HepG2 (cell line): ENCODE measurements around the gene C12orf43. TPM values are rescaled to one million over a fixed set of nuclear protein-coding genes. Genes with fewer than 3 reads are reported as not detected.

ENCODE experiments used
- CEBPG ChIP-seq: IDR thresholded peaks from 2 replicates; pipeline ENCODE4 v1.6.1; 2016
- FOXA1 ChIP-seq, 2 experiments: fragments of 450-650 bp in 1 of 2; sonication (generic) in 1 of 2; formaldehyde crosslinking in 1 of 2; IDR thresholded peaks; 2 replicates each; pipeline versions ENCODE4 v1.4.0 to v1.6.1; 2016 to 2020; ENCODE audit warnings: missing genetic modification reagents in 1 of 2
- KAT2B ChIP-seq: fragments of 150-350 bp; IDR thresholded peaks from 2 replicates; pipeline ENCODE4 v1.6.1; 2014; ENCODE audit warnings: low read depth, low read length, borderline replicate concordance
- MAFG ChIP-seq: sonication (generic); formaldehyde crosslinking; IDR thresholded peaks from 2 replicates; pipeline ENCODE4 v1.5.1; 2020; ENCODE audit warnings: mild to moderate bottlenecking, missing genetic modification reagents
- PHF21A ChIP-seq: sonication (generic); formaldehyde crosslinking; IDR thresholded peaks from 2 replicates; pipeline ENCODE4 v1.5.0; 2020; ENCODE audit warnings: mild to moderate bottlenecking, missing genetic modification reagents
- POLR2G ChIP-seq: fragments of 200-400 bp; formaldehyde crosslinking; IDR thresholded peaks from 2 replicates; pipeline ENCODE4 v1.6.1; 2018; ENCODE audit warnings: mild to moderate bottlenecking, low read depth, low read length, moderate library complexity
- RBM39 ChIP-seq: fragments of 200-400 bp; formaldehyde crosslinking; IDR thresholded peaks from one replicate; pipeline ENCODE4 v1.6.1; 2018; ENCODE audit warnings: antibody characterized with exemption, mild to moderate bottlenecking, low read depth, low read length; ENCODE audit not compliant: poor library complexity, severe bottlenecking
- SMC3 ChIP-seq: IDR thresholded peaks from 2 replicates; pipeline ENCODE4 v1.6.1; 2011; ENCODE audit warnings: low read length, improper control_type of control experiment
- TAF1 ChIP-seq: sonication (generic); formaldehyde crosslinking; IDR thresholded peaks from 2 replicates; pipeline ENCODE4 v1.4.0; 2020; ENCODE audit warnings: missing genetic modification reagents
- TCF7L2 ChIP-seq: IDR thresholded peaks from 2 replicates; pipeline ENCODE4 v1.6.1; 2011; ENCODE audit warnings: mild to moderate bottlenecking, low read depth, low read length, moderate library complexity
- ZFP1 ChIP-seq: IDR thresholded peaks from 2 replicates; pipeline ENCODE4 v1.6.1; 2016
- ZNF124 ChIP-seq: sonication (generic); formaldehyde crosslinking; IDR thresholded peaks from 2 replicates; pipeline ENCODE4 v1.4.0; 2020; ENCODE audit warnings: missing genetic modification reagents
- ZNF263 ChIP-seq: sonication (generic); formaldehyde crosslinking; IDR thresholded peaks from 2 replicates; pipeline ENCODE4 v1.4.0; 2020; ENCODE audit warnings: missing genetic modification reagents
- ZNF563 ChIP-seq: sonication (generic); formaldehyde crosslinking; IDR thresholded peaks from 2 replicates; pipeline ENCODE4 v1.8.0; 2022; ENCODE audit warnings: mild to moderate bottlenecking, moderate library complexity, missing genetic modification reagents
- ZNF567 ChIP-seq: sonication (generic); formaldehyde crosslinking; IDR thresholded peaks from 2 replicates; pipeline ENCODE4 v1.8.1; 2023; ENCODE audit warnings: mild to moderate bottlenecking, missing genetic modification reagents, borderline replicate concordance
- ZNF660 ChIP-seq: sonication (generic); formaldehyde crosslinking; IDR thresholded peaks from 2 replicates; pipeline ENCODE4 v1.5.1; 2020; ENCODE audit warnings: mild to moderate bottlenecking, low read depth, missing genetic modification reagents, borderline replicate concordance
- ZNF816 ChIP-seq: sonication (generic); formaldehyde crosslinking; IDR thresholded peaks from 2 replicates; pipeline ENCODE4 v1.8.0; 2022; ENCODE audit warnings: missing genetic modification reagents, mild to moderate bottlenecking, borderline replicate concordance
- polyA plus RNA-seq, 8 experiments: library from polyadenylated mRNA; depleted of rRNA in 3 of 8; stranded (reverse) in 7 of 8; unstranded in 1 of 8; fragments of >200 nt; fragmentation: Illumina TruSeq in 4 of 8; extraction: Trizol in 4 of 8; gene quantifications; 2 replicates each; pipeline versions ENCODE4 v1.2.1 to v1.2.3, GENCODE V29; 2011 to 2016; ENCODE audit warnings: low read depth in 4 of 8, missing spikeins in 1 of 8, mixed read lengths in 1 of 8; ENCODE audit not compliant: insufficient read depth in 1 of 8
- total RNA-seq, 5 experiments: library from RNA; depleted of rRNA; stranded (reverse); fragments of >200 nt; fragmentation: Illumina TruSeq; extraction: Trizol; gene quantifications; 2 replicates each; pipeline ENCODE4 v1.2.3, GENCODE V29; 2016; ENCODE audit warnings: low read depth in 1 of 5
- TF ChIP-seq, protein P1 (sequence below): sonication (generic); formaldehyde crosslinking; IDR thresholded peaks from 2 replicates; pipeline ENCODE4 v1.5.1; 2020; ENCODE audit warnings: missing genetic modification reagents, mild to moderate bottlenecking, borderline replicate concordance
- TF ChIP-seq, protein P2 (sequence below): sonication (generic); formaldehyde crosslinking; IDR thresholded peaks from 2 replicates; pipeline ENCODE4 v1.8.1; 2023; ENCODE audit warnings: mild to moderate bottlenecking, missing genetic modification reagents, borderline replicate concordance
- TF ChIP-seq, protein P3 (sequence below): sonication (generic); formaldehyde crosslinking; IDR thresholded peaks from 2 replicates; pipeline ENCODE4 v1.4.0; 2020; ENCODE audit warnings: missing genetic modification reagents, mild to moderate bottlenecking, borderline replicate concordance
- TF ChIP-seq, protein P4 (sequence below): sonication (generic); formaldehyde crosslinking; IDR thresholded peaks from 2 replicates; pipeline ENCODE4 v1.8.1; 2023; ENCODE audit warnings: mild to moderate bottlenecking, missing genetic modification reagents
- TF ChIP-seq, protein P5 (sequence below): IDR thresholded peaks from 2 replicates; pipeline ENCODE4 v1.6.1; 2012; ENCODE audit warnings: inconsistent platforms
- TF ChIP-seq, protein P6 (sequence below): sonication (generic); formaldehyde crosslinking; IDR thresholded peaks from 2 replicates; pipeline ENCODE4 v1.8.0; 2022; ENCODE audit warnings: mild to moderate bottlenecking, missing genetic modification reagents, moderate library complexity

C12orf43 gene
- total and polyA plus RNA-seq, 2 of the 13 experiments (the other 11 are each of a cell fraction or from before 2014, with no cell fraction given): 7.9 to 11.1 TPM

DNA sequence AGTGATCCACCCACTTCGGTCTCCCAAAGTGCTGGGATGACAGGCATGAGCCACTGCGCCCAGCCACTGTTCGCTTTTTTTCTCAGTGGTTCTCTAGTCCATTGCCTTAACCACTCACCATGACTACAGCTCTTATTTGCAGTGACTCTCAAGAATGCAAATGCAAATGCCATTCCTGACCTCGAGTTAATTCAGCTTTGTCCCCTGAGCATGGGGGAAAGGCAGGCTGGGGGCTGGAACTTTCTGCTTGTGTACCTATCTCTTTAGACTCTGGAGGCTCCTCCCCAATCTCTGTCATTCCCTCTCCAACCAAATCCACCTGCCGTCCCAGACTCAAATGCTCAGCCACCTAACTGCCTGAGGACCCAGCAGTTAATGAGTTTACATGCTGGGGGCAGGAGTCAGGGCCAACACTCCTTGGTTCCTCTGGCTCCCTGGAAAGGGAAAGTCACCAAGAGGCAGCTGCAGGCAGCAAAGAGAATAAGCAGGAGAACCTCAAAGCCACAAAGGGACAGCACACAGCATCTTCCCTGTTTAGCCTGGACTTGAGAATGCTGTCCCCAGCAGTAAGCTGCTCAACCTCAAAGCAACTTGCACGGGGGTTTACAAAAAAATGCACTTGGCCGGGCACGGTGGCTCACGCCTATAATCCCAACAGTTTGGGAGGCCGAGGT lies 43.3 kb downstream of the C12orf43 start (continued):
- TF ChIP-seq, protein P1, sequence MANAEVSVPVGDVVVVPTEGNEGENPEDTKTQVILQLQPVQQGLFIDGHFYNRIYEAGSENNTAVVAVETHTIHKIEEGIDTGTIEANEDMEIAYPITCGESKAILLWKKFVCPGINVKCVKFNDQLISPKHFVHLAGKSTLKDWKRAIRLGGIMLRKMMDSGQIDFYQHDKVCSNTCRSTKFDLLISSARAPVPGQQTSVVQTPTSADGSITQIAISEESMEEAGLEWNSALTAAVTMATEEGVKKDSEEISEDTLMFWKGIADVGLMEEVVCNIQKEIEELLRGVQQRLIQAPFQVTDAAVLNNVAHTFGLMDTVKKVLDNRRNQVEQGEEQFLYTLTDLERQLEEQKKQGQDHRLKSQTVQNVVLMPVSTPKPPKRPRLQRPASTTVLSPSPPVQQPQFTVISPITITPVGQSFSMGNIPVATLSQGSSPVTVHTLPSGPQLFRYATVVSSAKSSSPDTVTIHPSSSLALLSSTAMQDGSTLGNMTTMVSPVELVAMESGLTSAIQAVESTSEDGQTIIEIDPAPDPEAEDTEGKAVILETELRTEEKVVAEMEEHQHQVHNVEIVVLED (CRISPR knock-in tag): peak; percentile 31; the same call in 1 of the 2 replicates
- TF ChIP-seq, protein P2, sequence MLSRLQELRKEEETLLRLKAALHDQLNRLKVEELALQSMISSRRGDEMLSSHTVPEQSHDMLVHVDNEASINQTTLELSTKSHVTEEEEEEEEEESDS (CRISPR knock-in tag): no peak
- TF ChIP-seq ZNF563 (CRISPR knock-in tag) (no peak), FOXA1 (IDR thresholded peaks at IDR 0.05) (no peak), FOXA1 (CRISPR knock-in tag; IDR thresholded peaks at IDR 0.05) (peak; percentile 46), RBM39 (no peak), TAF1 (CRISPR knock-in tag) (0 out of 2 replicates have a peak, but pooled peaks have one; percentile 15), KAT2B (no peak), ZNF567 (no peak), TCF7L2 (no peak), ZNF816 (CRISPR knock-in tag) (no peak), ZFP1 (no peak), PHF21A (CRISPR knock-in tag) (no peak; the same call in 1 of the 2 replicates), ZNF124 (CRISPR knock-in tag) (no peak), MAFG (CRISPR knock-in tag) (no peak), POLR2G (0 out of 2 replicates have a peak, but pooled peaks have one; percentile 32), CEBPG (CRISPR knock-in tag) (no peak), SMC3 (no peak), ZNF660 (CRISPR knock-in tag) (no peak), ZNF263 (CRISPR knock-in tag) (no peak)
- TF ChIP-seq, protein P3, sequence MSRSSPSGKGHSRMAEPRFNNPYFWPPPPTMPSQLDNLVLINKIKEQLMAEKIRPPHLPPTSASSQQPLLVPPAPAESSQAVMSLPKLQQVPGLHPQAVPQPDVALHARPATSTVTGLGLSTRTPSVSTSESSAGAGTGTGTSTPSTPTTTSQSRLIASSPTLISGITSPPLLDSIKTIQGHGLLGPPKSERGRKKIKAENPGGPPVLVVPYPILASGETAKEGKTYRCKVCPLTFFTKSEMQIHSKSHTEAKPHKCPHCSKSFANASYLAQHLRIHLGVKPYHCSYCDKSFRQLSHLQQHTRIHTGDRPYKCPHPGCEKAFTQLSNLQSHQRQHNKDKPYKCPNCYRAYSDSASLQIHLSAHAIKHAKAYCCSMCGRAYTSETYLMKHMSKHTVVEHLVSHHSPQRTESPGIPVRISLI (CRISPR knock-in tag): peak; percentile 36; the same call in 1 of the 2 replicates
- TF ChIP-seq, protein P4, sequence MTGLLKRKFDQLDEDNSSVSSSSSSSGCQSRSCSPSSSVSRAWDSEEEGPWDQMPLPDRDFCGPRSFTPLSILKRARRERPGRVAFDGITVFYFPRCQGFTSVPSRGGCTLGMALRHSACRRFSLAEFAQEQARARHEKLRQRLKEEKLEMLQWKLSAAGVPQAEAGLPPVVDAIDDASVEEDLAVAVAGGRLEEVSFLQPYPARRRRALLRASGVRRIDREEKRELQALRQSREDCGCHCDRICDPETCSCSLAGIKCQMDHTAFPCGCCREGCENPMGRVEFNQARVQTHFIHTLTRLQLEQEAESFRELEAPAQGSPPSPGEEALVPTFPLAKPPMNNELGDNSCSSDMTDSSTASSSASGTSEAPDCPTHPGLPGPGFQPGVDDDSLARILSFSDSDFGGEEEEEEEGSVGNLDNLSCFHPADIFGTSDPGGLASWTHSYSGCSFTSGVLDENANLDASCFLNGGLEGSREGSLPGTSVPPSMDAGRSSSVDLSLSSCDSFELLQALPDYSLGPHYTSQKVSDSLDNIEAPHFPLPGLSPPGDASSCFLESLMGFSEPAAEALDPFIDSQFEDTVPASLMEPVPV (CRISPR knock-in tag): no peak
- TF ChIP-seq, protein P5, sequence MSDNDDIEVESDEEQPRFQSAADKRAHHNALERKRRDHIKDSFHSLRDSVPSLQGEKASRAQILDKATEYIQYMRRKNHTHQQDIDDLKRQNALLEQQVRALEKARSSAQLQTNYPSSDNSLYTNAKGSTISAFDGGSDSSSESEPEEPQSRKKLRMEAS: peak; percentile 31; the same call in 1 of the 2 replicates
- TF ChIP-seq, protein P6, sequence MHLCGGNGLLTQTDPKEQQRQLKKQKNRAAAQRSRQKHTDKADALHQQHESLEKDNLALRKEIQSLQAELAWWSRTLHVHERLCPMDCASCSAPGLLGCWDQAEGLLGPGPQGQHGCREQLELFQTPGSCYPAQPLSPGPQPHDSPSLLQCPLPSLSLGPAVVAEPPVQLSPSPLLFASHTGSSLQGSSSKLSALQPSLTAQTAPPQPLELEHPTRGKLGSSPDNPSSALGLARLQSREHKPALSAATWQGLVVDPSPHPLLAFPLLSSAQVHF (CRISPR knock-in tag): no peak
